HT-29 (cell line): ENCODE measurements around the gene NR4A1. TPM values are rescaled to one million over a fixed set of nuclear protein-coding genes. Genes with fewer than 3 reads are reported as not detected.

Source experiments
- DNase-seq: peaks from one replicate; pipeline ENCODE4 v3.0.0-alpha.2; 2015; ENCODE audit warnings: low spot score
- total RNA-seq: library from RNA; depleted of rRNA; stranded (reverse); fragments of >200 nt; shearing (Covaris generic); gene quantifications from 2 replicates; pipeline ENCODE4 v1.2.3, GENCODE V29; 2014

NR4A1 gene
- total RNA-seq, 1 experiment from 2014 or later: 61.2 TPM

DNA sequence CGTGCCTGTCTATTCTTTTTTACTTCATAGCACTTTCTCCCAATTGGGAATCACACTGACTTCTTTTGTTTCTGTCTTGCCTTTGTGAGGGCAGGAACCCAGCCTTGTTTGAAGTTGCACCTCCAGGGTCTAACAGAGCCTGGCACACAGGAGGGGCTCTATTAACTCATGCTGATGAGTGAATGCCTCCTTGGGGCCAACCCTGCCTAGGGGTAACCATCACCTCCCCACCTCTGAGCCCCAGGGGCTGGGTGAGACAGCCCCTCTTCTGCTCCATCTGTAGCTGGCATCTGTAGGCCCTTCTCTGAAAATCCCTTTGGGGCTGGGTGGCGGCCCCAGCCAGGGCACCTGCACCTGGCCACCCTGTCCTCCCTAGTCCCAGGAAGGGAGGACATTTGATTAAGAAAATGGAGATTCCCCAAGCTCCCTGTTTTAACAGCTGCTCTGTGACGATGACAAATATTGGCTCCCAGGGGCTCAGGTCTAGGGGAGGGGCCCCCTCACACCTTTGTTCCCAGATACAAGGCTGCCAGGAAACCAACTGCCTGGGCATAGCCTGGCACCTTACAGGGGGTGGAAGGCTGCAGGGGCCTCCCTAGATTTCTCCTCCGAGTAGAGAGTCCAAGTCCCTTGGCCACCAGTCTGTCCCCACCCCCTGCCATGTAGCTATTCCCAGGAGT, 32.7 kb upstream of the NR4A1 start:
- DNase-seq: no peak

- DNase-seq: no peak
These were observed 32.0 kb upstream of the NR4A1 start for GRCh38 chr12:52019113-52019770.

DNA sequence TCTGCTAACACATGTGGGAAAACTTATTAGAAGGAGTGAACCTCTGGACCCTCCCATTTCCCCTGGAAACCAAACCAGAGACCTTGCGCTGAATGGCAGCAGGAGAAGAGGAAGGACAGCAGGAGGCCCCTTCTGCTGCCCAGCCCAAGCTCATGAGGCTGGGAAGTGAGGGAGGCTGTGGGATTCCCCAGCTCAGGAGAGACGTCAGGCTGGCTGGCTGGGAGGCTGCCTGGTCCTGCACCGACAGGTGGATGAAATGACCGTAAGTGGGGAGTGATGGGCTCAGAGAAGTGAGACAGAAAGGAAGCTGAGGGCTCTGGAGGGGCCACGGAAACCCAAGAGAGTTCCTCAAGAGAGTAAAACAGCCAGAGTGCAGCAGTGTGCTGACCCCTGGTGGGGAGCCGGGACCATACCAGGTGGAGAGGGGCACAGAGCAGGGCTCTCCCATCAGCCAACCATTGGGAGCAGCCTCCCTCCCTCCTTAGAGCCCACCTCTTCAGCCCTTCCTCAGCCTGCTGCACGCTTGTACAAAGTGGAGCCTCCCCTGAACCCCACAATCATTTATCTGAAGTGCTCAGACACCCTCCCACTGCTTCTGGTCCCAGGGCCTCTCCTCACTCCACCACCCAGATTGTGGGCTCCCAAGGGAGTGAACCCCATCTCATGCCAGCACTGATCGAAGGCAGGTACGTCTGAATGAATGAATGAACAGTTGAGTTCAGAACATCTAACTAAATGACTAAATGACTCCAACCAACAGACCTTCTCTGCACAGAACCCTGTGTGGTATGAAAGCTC, 30.5 kb upstream of the NR4A1 start:
- peak; percentile 47 for DNase-seq

- no peak for DNase-seq
These were observed 28.4 kb upstream of the NR4A1 start for GRCh38 chr12:52022841-52023181.

DNA sequence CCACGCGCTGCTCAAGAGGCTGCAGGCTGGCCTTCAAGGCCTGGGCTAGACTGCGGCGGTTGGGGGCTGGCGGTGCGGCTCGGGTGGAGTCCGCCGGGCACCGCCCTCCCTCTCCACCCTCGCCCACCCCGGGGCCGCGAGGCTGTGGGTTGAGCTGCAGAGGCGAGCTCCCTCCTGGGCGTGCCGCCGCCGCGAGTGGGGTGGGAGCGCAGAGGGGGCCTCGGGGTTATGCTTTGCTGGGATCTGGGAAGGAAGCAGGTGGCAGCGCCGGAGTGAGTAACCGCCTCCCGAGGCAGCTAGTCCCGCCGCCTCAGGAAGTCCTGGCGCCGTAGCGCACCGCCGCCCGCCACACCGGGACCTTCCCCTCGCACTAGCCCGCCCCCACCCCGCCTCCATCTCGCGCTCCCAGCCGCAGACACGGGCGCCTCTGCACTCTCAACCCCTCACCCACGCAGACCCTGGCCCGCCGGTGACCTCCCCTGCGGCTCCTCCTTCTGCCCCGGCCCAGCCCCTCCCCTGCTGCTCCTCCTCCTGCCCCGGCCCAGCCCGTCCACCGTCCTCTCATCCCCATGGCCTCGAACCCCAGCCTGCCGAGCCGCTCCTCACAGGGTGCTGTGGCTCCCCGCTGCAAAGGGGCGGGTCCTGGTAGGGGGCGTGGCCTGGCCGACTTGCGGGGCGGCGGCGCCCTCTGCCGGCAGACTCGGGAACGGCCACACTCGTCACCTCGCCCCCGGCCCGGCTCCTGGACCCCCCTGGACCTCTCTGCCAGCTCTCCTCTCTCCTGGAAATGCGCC, 27.9 kb upstream of the NR4A1 start:
- DNase-seq: peak; percentile 70

DNA sequence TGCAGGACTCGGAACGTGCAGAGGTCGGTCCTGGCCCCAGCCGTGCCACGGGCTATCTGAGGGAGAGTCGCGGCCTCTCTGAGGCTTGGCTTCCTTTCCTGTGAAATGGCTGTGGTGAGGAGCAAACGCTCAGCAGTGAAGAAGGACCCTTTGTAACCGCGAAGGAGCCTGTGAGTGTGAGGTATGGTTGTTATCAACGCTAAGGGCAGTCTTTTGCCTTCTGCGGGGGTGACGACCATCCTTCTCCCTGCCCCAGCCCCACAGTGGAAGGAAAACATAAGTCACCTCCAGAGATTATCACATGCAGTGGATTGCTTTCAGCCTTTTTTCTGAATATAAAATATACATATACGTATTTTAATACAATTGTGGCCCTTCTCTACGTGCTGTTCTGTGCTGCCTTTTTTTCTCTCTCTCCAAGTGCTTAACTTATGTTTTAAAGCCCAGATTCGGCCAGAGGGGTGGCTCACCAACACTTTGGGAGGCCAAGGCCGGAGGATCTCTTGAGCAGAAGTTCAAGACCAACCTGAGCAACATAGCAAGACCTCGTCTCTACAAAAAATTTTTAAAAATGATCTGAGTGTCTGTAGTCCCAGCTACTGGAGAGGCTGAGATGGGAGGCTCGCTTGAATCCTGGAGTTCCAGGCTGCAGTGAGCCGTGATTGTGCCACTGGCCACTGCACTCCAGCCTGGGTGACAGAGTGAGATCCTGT, 27.1 kb upstream of the NR4A1 start:
- no peak for DNase-seq

DNA sequence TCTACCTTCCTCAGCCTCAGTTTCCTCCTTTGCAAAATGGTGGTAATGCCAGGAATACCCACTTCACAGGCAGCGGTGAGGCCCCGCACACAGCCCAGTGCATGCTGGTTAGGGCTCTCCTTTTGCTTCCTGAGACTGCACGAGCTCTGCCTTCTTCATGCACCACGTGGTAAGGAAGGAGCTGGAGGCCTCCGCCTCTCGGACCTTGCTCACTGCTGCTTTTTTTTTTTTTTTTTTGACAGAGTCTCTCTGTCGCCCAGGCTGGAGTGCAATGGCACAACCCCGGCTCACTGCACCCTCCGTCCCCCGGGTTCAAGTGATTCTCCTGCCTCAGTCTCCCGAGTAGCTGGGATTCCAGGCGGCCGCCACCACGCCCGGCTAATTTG, 26.4 kb upstream of the NR4A1 start:
- peak; percentile 46 for DNase-seq

GRCh38 chr12:52026263-52026662, 25.0 kb upstream of the NR4A1 start:
- DNase-seq: no peak

- no peak for DNase-seq
These were observed 24.0 kb upstream of the NR4A1 start for GRCh38 chr12:52027085-52027843.

DNA sequence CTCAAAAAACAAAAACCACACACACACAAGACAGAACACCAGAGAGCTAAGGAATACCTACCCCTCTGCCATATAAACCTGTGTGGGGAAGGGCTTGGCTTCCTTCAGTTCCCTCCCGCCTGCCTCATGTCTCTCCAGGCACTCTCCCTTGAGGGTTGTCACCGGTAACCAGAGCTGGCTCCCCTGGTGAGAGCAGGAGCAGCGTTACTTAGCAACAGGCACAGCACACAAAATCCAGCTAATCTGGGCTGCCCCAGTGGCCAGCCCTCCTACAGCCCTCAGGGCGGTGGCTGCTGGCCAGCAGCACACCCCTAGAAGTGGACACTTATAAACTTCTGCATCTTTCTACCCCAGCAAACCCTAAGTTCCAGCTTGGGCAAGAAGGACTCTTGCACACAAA, 21.6 kb upstream of the NR4A1 start:
- peak; percentile 38 for DNase-seq

GRCh38 chr12:52032446-52032803, 18.8 kb upstream of the NR4A1 start:
- DNase-seq: peak; percentile 31

DNA sequence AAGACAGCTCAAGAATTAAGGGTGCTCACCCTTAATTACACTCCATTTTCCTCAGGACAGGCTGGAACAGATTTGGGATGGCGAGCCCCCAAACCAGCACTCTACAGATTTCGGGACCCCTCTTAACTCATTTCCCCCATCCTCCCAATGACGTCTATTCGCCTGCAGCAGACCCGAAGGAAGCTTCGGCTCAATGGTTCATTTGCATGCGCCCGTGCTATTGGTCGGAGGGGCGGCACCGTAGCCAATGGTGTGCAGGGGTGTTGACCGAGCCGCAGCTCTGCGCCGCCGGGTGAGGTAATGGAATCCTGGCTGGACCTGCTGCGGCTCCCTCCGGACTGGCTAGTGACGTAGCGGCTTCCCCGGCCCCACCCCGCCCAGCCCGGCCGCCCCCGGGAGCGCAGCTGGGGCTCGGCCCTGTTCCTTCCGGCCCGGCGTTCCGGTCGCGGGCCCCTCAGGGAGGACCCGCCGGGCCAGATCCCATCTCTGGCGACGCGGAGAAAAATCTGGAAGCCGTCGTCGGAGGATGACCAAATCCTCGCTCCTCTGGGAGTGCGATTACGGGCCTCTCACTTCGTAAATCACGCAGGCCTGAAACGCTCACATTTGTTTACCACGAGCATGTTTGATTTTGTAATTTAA, 18.3 kb upstream of the NR4A1 start:
- DNase-seq: peak; percentile 93

- no peak for DNase-seq
These were observed 17.6 kb upstream of the NR4A1 start for GRCh38 chr12:52033446-52034140.

- DNase-seq: no peak
These were observed 16.1 kb upstream of the NR4A1 start for GRCh38 chr12:52035190-52035589.

DNA sequence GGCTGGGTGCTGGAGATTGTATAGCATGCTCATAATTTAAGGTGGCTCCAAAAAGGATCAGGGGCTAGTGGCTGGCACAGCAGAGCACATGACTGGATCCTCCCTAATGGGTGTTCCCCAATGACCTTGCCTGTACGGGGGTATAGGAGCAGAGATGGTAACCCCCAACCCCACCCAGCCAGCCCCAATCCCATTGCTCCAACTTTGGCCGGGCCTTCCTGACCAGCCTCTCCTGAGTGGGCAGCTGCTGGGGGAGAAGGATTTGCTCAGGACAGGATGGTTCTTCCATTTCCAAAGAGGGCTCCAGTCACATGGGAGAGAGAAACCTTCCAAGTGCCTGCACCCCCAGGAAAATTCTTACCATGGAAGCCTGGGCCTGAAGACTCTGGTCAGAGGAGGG, 15.3 kb upstream of the NR4A1 start:
- DNase-seq: no peak

GRCh38 chr12:52036587-52037171, 14.6 kb upstream of the NR4A1 start:
- DNase-seq: peak; percentile 75

- no peak for DNase-seq
These were observed 13.9 kb upstream of the NR4A1 start for GRCh38 chr12:52037248-52037861.

GRCh38 chr12:52038447-52038846, 12.8 kb upstream of the NR4A1 start:
- no peak for DNase-seq

- DNase-seq: no peak
These were observed 10.2 kb upstream of the NR4A1 start for GRCh38 chr12:52041035-52041434.
